22Rv1 (cell line): ENCODE data around the gene AQP10.

Source experiments
- ZFX ChIP-seq: fragments of 450-650 bp; IDR thresholded peaks from 2 replicates; pipeline ENCODE4 v1.6.1; 2017; ENCODE audit warnings: antibody characterized with exemption, borderline replicate concordance
- TF ChIP-seq, protein P1 (sequence below): fragments of 450-650 bp; IDR thresholded peaks from 2 replicates; pipeline ENCODE4 v1.5.1; 2017; ENCODE audit warnings: mild to moderate bottlenecking

DNA sequence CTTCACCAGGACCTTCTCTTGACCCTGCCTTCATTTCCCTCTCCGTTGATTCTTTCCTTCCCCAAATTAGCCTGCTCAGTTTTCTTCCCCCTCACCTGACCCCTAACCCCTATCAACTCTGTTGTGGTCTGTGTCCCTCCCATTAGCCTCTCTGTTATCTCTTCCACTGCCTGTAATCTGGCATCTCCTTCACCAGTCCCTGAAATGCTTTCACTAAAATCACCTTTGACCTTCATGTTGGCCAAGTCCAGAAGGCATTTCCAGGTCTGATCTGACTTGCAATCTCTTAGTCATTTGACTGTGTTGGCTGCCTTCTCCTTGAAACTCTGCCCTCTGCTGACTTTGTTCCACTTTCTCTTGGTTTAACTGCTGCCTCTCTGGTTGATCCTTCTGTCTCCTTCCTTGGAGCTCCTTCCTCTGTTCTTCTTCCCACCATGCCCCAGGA, 32.6 kb downstream of the AQP10 start:
- TF ChIP-seq, protein P1, sequence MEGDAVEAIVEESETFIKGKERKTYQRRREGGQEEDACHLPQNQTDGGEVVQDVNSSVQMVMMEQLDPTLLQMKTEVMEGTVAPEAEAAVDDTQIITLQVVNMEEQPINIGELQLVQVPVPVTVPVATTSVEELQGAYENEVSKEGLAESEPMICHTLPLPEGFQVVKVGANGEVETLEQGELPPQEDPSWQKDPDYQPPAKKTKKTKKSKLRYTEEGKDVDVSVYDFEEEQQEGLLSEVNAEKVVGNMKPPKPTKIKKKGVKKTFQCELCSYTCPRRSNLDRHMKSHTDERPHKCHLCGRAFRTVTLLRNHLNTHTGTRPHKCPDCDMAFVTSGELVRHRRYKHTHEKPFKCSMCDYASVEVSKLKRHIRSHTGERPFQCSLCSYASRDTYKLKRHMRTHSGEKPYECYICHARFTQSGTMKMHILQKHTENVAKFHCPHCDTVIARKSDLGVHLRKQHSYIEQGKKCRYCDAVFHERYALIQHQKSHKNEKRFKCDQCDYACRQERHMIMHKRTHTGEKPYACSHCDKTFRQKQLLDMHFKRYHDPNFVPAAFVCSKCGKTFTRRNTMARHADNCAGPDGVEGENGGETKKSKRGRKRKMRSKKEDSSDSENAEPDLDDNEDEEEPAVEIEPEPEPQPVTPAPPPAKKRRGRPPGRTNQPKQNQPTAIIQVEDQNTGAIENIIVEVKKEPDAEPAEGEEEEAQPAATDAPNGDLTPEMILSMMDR = peak; percentile 68
- no peak for TF ChIP-seq ZFX
